Activated naive CD4-positive, alpha-beta T cell (primary cell): ENCODE measurements around the gene KRT33A.

Experiments used
- DNase-seq, 4 experiments: peaks; one replicate each; lab custom pipeline; 2025; lab: John Stamatoyannopoulos, UW

KRT33A gene

GRCh38 chr17:41301916-41302901 is 48.4 kb downstream of the KRT33A start, which contains the start of gene KRTAP29-1:
Gene KRTAP29-1, minus strand, starts transcription at chr17:41302851. Its CDS starts 0 bp downstream, at chr17:41302851.
- no peak for DNase-seq

- no peak for DNase-seq
Observed at GRCh38 chr17:41301204-41301790, 49.3 kb downstream of the KRT33A start.

- DNase-seq: no peak
Observed at GRCh38 chr17:41298458-41299135, 52.0 kb downstream of the KRT33A start.

- DNase-seq: no peak
Observed at GRCh38 chr17:41296846-41297245, 53.8 kb downstream of the KRT33A start.
